HG03520 (cell line): ENCODE results near the gene NCDN.

Experiments used
- ATAC-seq: cut with Tn5 transposase; IDR thresholded peaks from one replicate; pipeline ENCODE4 v1.9.1; 2021; ENCODE audit warnings: mild to moderate bottlenecking, moderate library complexity; ENCODE audit not compliant: unreplicated experiment

NCDN gene

DNA sequence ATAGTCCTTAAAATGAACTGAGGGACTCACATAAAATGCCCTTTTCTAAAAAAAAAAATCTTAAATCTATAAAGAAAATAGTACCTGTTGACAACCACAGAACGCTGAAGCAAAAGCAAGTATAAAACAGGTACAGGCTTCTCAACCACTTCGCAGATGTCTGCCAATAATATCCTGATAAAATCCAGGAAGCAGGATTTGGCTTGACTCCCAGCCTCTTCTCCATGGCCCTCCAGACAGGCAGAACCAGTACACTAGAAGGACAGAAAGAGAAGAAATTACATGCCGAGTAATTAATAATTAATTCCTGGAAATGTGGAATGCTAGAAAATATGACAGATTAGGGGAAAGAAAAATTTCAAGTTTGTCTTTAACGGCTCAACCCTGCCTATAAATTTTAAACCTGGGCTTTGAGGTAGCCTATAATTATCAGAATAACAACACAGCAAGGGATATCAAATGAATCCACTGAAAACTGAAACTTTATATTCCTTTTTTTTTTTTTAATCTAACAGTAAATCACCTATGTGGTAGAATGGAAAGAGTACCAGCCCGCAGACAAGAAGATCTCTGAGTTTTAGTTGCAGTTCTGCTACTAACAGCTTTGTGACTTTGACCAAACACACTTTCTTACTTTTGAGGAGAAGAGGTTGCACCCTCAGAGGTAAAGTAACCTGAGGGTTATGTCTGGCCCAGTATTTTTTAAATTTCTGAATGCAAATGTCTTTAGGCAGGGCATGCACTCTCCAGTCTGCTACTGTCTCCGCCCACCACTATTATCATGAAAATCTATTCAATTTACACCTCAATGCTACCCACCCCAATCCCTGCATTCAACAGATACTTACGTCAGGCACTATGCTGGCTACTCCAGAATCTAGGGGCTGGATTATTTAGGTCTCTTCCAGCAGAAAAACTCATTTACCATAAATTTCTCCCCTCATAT is 3.1 kb upstream of the NCDN start:
- no peak for ATAC-seq

DNA sequence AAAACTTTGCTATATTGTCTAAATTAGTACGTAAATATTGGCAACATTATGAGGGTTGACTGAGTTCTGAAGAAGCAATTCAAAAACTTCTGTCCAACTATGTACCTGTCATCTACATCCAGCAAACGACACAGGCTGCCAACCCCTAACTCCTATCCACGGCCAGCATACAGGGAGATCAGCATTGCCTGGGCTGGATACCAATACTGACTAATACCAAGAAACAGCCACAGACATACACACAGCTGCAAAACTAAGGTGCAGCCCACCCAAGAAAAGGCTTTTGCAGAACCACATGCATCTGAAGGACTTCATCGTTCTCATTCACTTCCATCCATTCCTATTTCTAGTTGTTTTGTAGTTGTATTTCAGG is 2.4 kb upstream of the NCDN start:
- no peak for ATAC-seq

DNA sequence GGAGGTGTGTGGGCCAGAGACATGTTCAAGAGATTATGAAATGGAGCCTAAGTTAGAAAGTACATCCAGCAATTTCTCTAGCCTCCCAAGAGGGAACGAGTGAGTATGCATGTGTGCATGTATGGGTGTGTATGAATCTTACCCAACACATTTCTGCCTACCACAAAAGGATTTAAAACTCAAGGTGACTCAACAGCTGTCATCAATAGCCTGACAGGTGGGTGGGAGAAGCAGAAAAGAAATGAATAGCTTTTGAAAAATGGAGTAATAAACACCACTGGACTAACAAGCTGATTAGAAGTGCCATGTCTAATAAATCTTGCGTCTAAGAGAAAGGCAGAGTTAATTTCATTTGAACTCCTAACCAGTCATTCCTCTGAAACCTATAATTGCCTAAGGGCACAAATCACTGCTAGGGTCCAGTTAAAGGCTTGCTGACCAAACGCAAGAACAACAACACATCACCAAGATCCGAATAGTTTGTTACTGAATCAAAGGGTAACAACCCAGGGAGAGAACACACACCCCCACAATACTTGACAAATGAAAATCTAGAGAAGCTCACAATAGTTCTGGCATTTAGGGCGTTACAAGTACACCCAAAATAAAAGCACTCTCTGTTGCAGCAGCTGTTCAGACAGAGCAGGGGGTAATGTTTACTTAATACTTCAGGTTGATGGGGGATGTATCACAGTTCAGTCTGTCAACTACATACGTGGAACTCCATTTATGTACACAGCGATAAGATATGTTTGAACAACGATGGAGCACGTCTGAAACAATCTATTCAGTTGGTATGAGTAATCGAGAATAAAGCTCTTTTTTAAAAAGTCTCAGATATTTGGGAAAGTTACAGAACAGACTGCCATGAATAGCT is 1.8 kb upstream of the NCDN start:
- no peak for ATAC-seq

DNA sequence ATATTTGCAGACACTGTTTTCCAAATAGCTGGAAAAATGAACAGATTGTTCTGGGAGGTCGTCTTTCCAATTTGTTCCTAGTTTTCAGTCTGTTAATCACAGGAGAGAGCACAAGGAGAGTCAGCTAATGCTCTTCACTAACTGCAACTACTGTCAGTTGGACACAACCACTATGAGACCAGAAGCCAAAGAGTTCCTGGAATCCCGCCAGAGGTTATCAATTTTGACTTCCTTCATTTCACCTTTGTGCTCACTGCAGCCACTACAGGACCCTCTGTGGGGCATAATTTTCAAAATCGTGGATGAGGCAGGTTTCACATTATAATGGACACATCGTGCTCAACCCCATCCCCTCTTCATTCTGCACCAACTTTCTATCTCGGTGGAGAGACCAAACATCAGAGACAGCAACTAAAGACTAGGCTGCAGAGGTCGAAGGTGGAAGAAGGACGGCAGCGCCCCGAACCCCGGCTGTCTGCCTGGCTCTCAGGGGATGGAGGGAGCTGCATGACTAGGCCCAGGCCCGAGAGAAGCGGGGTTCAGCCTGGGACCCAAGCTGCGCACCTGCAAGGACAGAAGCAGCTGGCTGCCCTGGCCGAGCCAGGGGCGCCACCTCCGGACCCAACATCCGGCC is 998 bp upstream of the NCDN start:
- ATAC-seq, result no peak

DNA sequence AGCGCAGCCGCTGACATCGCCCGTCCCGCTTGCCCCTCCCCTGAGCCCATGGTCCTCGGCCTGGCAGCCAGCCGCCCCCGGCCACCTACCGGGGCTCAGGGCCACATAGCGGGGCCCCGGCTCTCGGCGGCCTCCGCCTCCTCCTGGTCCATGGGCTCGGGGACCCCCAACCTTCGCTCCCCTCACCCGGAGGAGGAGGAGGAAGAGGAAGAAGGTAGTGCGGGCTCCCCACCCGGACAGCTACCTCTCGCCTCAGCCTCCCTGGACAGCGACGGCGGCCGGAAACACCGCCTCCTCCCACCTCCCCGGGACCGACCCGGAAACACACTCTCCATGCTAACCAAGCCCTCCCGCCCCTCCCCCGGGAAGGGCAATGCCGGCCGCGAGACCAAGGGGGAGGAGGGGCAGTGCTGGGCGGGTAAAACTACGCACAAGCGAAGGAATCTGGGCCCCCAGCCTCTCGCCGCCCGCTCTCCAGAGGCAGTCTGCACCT is 435 bp upstream of the NCDN start, which contains the start of gene KIAA0319L:
Gene KIAA0319L (minus strand): TSS at position 286 of the 493 bp plus-strand sequence. CDS start 2,912 bp downstream, outside the sequence.
- ATAC-seq, result peak; percentile 57

DNA sequence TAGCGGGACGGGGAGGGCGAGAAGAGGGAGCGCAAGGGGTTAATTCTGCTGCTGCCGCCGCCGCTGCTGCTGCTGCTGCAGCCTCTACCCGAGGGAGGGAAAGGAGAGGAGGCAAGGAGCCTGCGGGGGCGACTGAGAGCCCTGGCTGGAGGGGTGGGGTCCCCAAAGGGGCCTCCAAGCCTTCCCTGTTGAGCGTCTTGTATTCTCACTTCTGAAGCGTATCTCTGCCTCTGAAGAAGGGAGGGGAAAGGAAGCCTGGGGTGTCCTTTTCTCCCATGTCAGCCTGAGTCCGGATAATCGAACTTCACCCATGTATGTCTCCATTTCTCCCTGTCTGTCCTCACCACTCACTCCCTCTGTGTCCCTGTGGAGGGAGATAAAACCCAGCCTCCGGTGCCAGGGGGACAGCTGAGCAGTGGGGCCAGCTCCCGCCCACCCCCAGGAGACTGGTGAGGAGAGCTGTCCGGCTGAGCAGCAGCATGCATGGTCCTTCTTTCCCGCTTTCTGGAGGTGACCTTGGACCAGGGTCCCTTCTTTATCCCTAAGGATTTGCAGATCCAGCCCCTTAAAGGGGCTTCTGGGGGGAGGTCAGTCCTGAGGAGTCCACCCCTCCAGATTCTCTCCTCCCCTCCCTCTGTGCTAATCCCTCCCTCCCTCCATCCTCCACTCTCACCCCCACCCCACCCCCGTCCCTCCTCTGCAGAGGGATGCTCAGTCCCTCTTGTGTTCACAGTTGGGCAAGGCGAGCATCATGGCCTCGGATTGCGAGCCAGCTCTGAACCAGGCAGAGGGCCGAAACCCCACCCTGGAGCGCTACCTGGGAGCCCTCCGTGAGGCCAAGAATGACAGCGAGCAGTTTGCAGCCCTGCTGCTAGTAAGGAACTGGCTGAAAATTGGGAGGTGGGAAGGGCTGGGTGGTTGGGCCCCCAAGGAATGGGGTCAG is 1.0 kb downstream of the NCDN start:
- no peak for ATAC-seq

DNA sequence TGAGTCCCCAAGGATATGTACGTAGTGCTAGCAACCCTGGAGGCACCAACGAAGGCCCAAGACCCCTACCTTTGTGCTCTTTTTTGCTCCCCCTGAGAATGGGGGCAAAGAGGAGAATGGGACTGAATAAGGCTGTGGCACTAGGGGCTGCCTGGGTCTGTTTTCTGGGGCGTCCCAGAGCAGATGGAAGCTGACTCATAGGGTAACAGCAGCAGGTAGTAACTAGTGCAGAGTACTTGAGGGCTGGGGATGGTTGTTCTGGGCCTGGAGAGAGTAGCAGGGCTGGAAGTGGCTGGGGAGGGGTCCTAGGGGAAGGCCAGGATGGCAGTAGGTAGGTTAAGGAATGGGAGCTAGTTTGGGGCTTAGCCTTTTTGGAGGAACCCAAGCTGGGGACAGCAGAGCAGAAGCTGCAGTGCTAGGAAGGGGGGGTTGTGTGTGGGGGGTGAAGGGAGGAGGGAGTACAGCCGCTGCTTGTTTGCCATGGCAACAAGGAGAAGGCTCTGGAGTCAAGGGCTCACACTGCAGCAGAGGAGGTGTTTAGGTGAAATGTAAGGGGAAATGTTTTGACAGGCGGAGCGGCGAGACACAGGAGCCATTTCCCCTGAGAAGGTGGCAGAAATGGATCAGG is 1.8 kb downstream of the NCDN start:
- ATAC-seq, result no peak

DNA sequence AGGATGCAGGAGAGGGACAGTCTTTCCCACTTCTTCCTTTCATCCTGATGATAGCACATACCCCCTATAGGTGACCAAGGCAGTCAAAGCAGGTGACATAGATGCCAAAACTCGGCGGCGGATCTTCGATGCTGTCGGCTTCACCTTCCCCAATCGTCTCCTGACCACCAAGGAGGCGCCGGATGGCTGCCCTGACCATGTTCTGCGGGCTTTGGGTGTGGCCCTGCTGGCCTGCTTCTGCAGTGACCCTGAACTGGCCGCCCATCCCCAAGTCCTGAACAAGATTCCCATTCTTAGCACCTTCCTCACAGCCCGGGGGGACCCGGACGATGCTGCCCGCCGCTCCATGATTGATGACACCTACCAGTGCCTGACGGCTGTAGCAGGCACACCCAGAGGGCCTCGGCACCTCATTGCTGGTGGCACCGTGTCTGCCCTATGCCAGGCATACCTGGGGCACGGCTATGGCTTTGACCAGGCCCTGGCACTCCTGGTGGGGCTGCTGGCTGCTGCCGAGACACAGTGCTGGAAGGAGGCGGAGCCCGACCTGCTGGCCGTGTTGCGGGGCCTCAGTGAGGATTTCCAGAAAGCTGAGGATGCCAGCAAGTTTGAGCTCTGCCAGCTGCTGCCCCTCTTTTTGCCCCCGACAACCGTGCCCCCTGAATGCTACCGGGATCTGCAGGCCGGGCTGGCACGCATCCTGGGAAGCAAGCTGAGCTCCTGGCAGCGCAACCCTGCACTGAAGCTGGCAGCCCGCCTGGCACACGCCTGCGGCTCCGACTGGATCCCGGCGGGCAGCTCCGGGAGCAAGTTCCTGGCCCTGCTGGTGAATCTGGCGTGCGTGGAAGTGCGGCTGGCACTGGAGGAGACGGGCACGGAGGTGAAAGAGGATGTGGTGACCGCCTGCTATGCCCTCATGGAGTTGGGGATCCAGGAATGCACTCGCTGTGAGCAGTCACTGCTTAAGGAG is 2.9 kb downstream of the NCDN start:
- no peak for ATAC-seq

DNA sequence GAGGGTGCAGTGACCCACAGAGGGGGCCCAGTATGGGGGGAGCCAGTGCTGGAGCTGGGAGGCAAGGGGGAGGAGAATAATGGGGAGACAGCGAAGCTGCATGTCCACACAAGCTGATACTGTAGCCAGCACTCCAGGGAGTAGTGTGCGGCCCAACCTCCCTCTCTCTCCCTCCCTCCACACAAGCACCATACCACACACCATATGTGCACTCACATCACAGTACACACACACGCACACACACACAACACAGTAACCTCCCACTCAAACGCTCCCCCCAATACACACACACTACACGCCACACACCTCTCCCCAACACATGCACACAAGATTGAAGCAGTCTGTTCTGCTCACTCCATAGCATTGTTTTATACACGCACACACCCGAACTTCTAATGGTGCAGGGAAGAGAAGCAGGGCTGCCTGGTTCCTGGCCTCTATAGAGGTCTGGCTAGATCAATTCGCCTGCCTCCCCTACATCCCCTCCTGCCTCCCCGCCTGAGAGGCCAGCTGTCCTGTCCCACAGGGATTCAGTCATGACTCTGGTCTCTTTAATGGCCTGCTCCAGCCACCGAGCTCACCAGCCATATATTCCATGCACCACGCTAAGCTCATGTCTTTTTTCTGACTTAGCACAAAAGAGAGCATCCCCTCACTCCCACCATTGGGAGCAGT is 3.8 kb downstream of the NCDN start:
- no peak for ATAC-seq

DNA sequence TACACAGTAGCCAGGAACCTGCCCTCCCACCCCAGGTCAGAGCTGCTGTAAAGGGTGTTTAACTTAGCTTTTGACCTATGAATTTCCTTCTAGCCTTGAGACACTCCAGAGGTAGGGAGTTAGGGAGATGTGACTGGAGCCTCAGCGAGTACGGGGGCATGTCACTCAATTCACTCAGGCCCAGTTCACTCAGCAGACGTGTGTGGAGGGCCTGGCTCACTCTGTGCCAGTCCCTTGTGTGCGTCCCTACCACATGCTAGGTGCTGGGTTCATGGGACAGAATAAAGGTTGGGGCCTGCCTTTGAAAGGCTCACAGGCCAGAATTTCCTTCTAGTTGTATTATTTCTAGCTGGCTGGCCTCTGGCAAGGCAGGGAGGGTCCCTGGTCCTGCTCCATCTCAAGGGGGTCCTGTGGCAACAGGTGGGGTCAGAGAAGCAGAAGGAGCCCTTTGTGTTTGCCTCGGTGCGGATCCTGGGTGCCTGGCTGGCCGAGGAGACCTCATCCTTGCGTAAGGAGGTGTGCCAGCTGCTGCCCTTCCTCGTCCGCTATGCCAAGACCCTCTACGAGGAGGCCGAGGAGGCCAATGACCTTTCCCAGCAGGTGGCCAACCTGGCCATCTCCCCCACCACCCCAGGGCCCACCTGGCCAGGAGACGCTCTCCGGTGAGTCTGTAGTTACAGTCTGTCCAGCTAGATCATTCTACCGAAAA is 4.5 kb downstream of the NCDN start:
- ATAC-seq, result no peak

DNA sequence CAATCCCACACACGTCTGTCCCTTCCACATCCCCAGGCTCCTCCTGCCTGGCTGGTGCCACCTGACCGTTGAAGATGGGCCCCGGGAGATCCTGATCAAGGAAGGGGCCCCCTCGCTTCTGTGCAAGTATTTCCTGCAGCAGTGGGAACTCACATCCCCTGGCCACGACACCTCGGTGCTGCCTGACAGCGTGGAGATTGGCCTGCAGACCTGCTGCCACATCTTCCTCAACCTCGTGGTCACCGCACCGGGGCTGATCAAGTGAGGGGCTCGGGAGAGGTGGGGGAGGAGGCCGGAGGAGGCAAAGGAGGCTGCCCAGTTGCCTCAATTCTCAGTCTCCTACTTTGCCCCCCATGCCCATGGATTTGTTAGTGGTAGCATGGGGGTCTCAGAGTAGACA is 5.6 kb downstream of the NCDN start:
- ATAC-seq, result no peak

DNA sequence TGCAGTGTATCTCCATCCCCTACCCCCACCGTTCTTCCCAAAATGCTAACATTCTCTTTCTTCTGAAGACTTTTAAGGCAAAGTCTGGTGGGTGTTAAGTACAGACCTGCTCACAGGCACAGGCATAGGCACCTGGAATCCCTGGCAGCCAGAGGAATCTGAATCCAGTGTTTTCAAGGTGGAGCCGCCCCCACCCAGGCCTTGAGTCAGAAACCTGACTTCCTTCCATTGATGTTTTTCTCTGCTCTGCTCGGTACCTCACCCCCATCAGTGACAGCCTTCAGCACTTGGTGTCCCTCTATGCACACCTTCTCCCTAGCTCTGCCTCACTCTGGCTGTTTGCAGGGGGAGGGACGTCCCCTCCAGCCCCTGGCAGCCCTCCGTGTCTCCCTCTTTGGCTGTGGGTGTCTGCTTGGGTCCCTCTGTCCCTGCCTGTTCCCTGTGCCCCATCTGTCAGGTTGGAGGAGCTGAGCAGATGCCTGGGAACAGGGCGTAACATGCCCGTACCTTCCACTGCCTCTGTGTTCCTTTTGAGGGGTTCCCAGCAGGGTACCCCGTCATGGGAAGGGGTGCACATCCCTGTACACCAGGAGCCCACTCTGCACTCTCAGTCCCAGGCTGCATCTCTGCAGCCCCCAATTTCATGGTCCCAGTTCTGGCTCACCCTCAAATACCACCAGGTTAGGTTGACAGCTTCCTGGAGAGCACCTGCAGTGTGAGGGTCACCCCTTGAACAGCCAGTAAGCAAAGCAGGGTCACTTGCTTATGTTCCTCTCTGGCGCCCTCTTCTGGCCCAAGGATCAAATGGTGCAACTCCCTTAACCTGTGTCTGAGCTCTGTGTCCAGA is 6.7 kb downstream of the NCDN start:
- ATAC-seq, result no peak

DNA sequence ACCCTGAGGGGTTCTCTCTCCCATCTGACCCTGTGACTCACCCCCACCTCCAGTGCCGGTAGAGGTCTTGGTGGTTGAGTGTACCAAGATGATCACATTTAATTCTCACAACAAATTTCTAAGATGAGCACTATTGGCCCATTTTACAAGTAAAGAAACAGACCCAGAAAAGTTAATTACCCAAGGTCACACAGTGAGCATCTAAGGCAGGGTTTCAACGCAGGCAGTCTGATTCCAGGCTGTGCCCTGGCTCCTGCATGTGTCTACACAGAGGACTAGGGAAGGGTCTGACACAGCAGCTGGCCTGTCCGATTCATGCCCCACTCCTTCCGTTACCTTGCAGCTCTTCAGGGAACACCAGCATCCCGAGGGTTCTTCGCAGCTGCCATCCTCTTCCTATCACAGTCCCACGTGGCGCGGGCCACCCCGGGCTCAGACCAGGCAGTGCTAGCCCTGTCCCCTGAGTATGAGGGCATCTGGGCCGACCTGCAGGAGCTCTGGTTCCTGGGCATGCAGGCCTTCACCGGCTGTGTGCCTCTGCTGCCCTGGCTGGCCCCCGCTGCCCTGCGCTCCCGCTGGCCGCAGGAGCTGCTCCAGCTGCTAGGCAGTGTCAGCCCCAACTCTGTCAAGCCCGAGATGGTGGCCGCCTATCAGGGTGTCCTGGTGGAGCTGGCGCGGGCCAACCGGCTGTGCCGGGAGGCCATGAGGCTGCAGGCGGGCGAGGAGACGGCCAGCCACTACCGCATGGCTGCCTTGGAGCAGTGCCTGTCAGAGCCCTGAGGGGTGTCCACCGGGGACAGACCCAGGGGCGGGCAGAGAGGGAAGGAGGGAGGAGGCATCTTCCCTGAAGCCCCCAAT is 7.5 kb downstream of the NCDN start:
- ATAC-seq, result no peak

DNA sequence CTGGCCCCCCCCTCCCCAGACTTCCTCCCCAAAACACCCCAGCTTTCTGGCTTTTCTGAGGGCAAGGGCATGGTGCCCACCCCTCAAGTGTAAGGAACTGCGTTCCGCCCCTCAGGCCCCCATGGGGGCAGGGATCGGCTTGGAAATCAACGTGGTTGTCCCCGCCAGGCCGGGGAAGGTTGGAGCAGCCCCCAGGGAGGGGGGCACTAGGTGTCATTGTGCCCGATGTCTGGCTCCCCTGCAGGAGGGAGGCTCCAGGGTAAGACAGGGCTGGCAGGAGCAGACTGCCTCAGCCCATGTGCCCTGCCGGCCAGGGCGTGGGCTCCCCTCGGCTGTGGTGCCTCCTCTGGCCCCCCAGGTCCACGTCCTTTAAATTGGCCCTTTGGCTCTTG is 8.1 kb downstream of the NCDN start:
- no peak for ATAC-seq

DNA sequence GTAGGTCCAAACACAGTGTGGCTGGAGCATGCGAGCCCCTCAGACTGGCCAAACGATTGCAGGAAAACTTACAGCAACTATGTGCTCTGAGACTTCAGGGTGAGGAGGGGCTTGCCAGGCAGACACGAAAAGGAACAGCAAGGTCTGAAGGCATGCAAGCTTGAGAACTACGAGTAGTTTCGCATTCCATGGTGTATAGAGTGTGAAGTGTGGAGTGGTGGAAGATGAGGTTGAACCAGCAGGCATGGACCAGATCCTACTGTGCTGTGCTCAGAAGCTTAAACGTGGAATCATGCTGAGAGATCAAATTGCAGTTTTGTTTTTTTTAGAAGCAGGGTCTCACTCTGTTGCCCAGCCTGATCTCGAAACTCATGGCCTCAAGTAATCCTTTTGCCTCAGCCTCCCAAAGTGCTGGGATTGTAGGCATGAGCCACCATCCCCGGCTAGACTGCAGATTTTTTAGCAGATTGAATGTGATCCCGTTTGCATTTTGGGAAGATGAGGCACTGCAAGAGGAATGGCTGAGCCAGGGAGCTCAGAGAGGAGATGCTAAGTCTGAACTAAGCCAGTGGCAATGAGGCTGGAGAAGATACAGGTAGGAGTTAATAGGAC is 10.5 kb downstream of the NCDN start:
- ATAC-seq, result no peak
